ENCODE measurements around the gene ARL17B. TPM values are rescaled to one million over a fixed set of nuclear protein-coding genes. Genes with fewer than 3 reads are reported as not detected.
"Not testable (repeated sequence)": the region's sequence is repeated elsewhere in the genome, so short reads cannot be mapped to it uniquely, and the experiment has no call there.

Gene ARL17B
- total RNA-seq, 1 experiment from 2014 or later: 13.9 TPM

DNA sequence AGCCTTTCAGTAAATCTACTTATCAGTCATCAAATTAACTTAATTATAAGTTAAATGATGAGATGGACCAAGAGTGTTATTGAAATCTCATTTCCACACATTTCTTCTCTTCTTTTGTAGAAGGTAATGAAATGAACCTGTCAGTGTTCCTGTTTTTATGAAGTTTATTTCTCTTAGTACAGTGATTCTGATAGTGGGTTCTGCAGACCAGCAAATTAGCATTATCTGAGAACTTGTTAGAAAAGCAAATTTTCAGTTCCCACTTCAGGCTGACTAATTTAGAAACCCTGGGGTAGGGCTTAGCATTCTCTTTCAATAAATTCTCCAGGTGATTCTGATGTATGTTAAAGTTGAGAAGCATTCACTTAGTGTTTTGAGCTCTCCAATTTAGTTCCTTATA, 23.9 kb upstream of the ARL17B start:
- CTCF ChIA-PET; H3K36me3 ChIP-seq (ENCODE audit: insufficient read depth, low read length, poor library complexity, severe bottlenecking); H3K4me3 ChIP-seq (ENCODE audit: low read depth, low read length, poor library complexity, severe bottlenecking); H3K9me3 ChIP-seq (ENCODE audit: low read depth, low read length, poor library complexity, severe bottlenecking); H3K4me1 ChIP-seq (ENCODE audit: insufficient read depth, low read length, poor library complexity, severe bottlenecking); POLR2A ChIA-PET (ENCODE audit: low non-redundant PET); H3K27ac ChIP-seq (ENCODE audit: low read depth, low read length, poor library complexity, severe bottlenecking); DNase-seq (ENCODE audit: low spot score); intact Hi-C loops (cut with micrococcal nuclease; ENCODE audit: unreplicated experiment); BruUV-seq (replicated peaks); H3K27me3 ChIP-seq (replicated peaks; ENCODE audit: insufficient read depth, low read depth, low read length, poor library complexity): not testable (repeated sequence)

GRCh38 chr17:46383118-46383517, 21.6 kb upstream of the ARL17B start:
- intact Hi-C loops (cut with micrococcal nuclease; ENCODE audit: unreplicated experiment); POLR2A ChIA-PET (ENCODE audit: low non-redundant PET); CTCF ChIA-PET: not testable (repeated sequence)

GRCh38 chr17:46373418-46373817, 11.9 kb upstream of the ARL17B start:
- intact Hi-C loops (cut with micrococcal nuclease; ENCODE audit: unreplicated experiment); H3K27ac ChIP-seq (ENCODE audit: low read depth, low read length, poor library complexity, severe bottlenecking); CTCF ChIA-PET; H3K4me1 ChIP-seq (ENCODE audit: insufficient read depth, low read length, poor library complexity, severe bottlenecking); H3K36me3 ChIP-seq (ENCODE audit: insufficient read depth, low read length, poor library complexity, severe bottlenecking); BruUV-seq (replicated peaks); DNase-seq (ENCODE audit: low spot score); H3K9me3 ChIP-seq (ENCODE audit: low read depth, low read length, poor library complexity, severe bottlenecking); POLR2A ChIA-PET (ENCODE audit: low non-redundant PET); H3K4me3 ChIP-seq (ENCODE audit: low read depth, low read length, poor library complexity, severe bottlenecking); H3K27me3 ChIP-seq (replicated peaks; ENCODE audit: insufficient read depth, low read depth, low read length, poor library complexity): not testable (repeated sequence)

More at GRCh38 chr17:46383118-46383517, 21.6 kb upstream of the ARL17B start:
- not testable (repeated sequence) for H3K4me3 ChIP-seq (ENCODE audit: low read depth, low read length, poor library complexity, severe bottlenecking); BruUV-seq (replicated peaks); H3K4me1 ChIP-seq (ENCODE audit: insufficient read depth, low read length, poor library complexity, severe bottlenecking); H3K27me3 ChIP-seq (replicated peaks; ENCODE audit: insufficient read depth, low read depth, low read length, poor library complexity); H3K36me3 ChIP-seq (ENCODE audit: insufficient read depth, low read length, poor library complexity, severe bottlenecking); H3K9me3 ChIP-seq (ENCODE audit: low read depth, low read length, poor library complexity, severe bottlenecking); DNase-seq (ENCODE audit: low spot score); H3K27ac ChIP-seq (ENCODE audit: low read depth, low read length, poor library complexity, severe bottlenecking)

DNA sequence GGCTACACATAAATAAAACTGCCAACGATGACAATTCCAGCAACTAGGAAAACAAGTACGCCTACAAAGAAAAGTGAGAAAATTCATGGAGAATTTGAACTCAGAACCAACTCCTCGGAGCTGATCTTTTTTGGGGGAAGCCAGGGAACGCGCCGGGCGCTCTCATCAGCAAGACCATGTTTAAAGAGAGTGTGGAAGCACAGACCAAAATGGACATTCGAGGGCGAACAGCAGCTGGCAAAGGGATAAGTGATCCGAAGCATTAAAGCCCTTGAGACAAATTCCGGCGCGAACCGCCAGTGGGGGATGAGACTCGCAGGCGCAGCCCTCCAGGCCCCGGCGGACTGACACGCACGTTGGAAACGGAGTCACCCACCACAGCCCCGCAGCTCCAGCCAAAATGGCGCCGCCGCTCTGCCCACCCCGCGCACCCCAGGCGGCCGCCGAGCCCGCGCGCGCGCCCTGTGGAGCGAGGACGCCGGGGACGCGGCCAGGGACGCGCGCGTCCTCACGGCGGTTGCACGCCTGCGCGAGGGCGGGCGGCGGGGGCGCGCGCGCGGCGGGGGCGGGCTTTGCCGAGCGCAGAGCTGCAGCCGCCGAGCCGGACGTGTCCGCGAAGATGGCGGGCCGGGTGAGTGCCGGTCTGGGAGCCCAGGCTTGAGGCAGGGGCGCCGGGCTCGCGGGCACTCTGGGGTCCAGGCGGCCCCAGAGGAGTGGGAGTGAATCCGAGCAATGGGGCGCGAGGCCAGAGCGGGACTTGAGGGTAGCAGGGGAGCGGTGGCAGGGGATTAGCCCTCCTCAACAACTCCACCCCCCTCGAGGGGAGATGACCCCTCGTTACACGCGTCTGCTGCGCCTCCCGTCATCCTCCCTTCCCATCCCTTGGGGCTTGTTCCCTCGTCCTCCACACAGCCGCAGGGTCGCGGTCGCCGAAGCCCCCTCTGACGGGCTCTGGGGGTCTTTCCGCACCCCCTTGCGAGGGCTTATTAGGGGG, 11.0 kb upstream of the ARL17B start:
- DNase-seq (ENCODE audit: low spot score): not testable (repeated sequence)

GRCh38 chr17:46367520-46367919, 6.0 kb upstream of the ARL17B start:
- BruUV-seq (replicated peaks); POLR2A ChIA-PET (ENCODE audit: low non-redundant PET): not testable (repeated sequence)

More for the DNA sequence above, 11.0 kb upstream of the ARL17B start:
- intact Hi-C loops (cut with micrococcal nuclease; ENCODE audit: unreplicated experiment); H3K27ac ChIP-seq (ENCODE audit: low read depth, low read length, poor library complexity, severe bottlenecking); H3K36me3 ChIP-seq (ENCODE audit: insufficient read depth, low read length, poor library complexity, severe bottlenecking); H3K9me3 ChIP-seq (ENCODE audit: low read depth, low read length, poor library complexity, severe bottlenecking); H3K27me3 ChIP-seq (replicated peaks; ENCODE audit: insufficient read depth, low read depth, low read length, poor library complexity); H3K4me1 ChIP-seq (ENCODE audit: insufficient read depth, low read length, poor library complexity, severe bottlenecking); H3K4me3 ChIP-seq (ENCODE audit: low read depth, low read length, poor library complexity, severe bottlenecking); BruUV-seq (replicated peaks); POLR2A ChIA-PET (ENCODE audit: low non-redundant PET); CTCF ChIA-PET: not testable (repeated sequence)

DNA sequence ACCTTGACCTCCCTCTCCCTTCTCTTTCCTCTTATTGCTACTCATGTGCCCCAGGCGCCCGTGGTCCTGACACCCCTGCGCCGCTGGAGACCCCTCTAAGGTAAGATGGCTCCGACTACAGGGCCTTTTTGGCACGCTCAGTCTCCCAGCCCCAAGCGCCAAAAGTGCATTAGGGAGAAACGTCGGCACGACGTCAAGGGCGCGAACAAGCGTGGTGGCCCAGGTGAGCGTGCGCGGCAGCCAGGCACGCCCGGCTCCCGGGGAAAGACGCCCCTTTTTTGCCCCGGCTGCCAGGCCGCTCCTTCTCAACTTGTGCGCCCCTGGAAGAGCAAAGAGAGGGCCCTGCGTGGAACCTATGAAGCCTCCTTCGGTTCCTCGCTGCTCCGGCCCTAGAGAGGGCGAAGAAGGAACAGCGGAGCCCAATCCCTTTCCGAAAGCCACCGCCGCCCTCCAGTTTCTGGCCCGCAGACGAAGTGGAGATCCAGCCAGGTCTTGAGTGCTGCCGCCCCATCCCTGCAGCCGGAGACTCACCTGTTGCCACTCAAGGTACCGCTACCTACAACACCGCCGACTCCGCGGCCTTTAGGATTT, 326 bp downstream of the ARL17B start:
- POLR2A ChIA-PET (ENCODE audit: low non-redundant PET); H3K36me3 ChIP-seq (ENCODE audit: insufficient read depth, low read length, poor library complexity, severe bottlenecking); H3K9me3 ChIP-seq (ENCODE audit: low read depth, low read length, poor library complexity, severe bottlenecking); H3K27ac ChIP-seq (ENCODE audit: low read depth, low read length, poor library complexity, severe bottlenecking); intact Hi-C loops (cut with micrococcal nuclease; ENCODE audit: unreplicated experiment); H3K27me3 ChIP-seq (replicated peaks; ENCODE audit: insufficient read depth, low read depth, low read length, poor library complexity); CTCF ChIA-PET; H3K4me1 ChIP-seq (ENCODE audit: insufficient read depth, low read length, poor library complexity, severe bottlenecking); DNase-seq (ENCODE audit: low spot score); BruUV-seq (replicated peaks); H3K4me3 ChIP-seq (ENCODE audit: low read depth, low read length, poor library complexity, severe bottlenecking): not testable (repeated sequence)

More at GRCh38 chr17:46367520-46367919, 6.0 kb upstream of the ARL17B start:
- DNase-seq (ENCODE audit: low spot score); H3K36me3 ChIP-seq (ENCODE audit: insufficient read depth, low read length, poor library complexity, severe bottlenecking); H3K4me3 ChIP-seq (ENCODE audit: low read depth, low read length, poor library complexity, severe bottlenecking); H3K4me1 ChIP-seq (ENCODE audit: insufficient read depth, low read length, poor library complexity, severe bottlenecking); intact Hi-C loops (cut with micrococcal nuclease; ENCODE audit: unreplicated experiment); CTCF ChIA-PET; H3K9me3 ChIP-seq (ENCODE audit: low read depth, low read length, poor library complexity, severe bottlenecking); H3K27ac ChIP-seq (ENCODE audit: low read depth, low read length, poor library complexity, severe bottlenecking); H3K27me3 ChIP-seq (replicated peaks; ENCODE audit: insufficient read depth, low read depth, low read length, poor library complexity): not testable (repeated sequence)

GRCh38 chr17:46353856-46354255, 7.7 kb downstream of the ARL17B start:
- H3K27me3 ChIP-seq (replicated peaks; ENCODE audit: insufficient read depth, low read depth, low read length, poor library complexity); intact Hi-C loops (cut with micrococcal nuclease; ENCODE audit: unreplicated experiment); CTCF ChIA-PET; H3K9me3 ChIP-seq (ENCODE audit: low read depth, low read length, poor library complexity, severe bottlenecking); H3K27ac ChIP-seq (ENCODE audit: low read depth, low read length, poor library complexity, severe bottlenecking); POLR2A ChIA-PET (ENCODE audit: low non-redundant PET); H3K36me3 ChIP-seq (ENCODE audit: insufficient read depth, low read length, poor library complexity, severe bottlenecking); H3K4me1 ChIP-seq (ENCODE audit: insufficient read depth, low read length, poor library complexity, severe bottlenecking); BruUV-seq (replicated peaks); H3K4me3 ChIP-seq (ENCODE audit: low read depth, low read length, poor library complexity, severe bottlenecking); DNase-seq (ENCODE audit: low spot score): not testable (repeated sequence)

Measured in A673 (cell line).